Heart right ventricle (tissue), 16 donors: ENCODE measurements around the gene CMTM1. TPM values are rescaled to one million over a fixed set of nuclear protein-coding genes. Genes with fewer than 3 reads are reported as not detected.
"Not testable (repeated sequence)": the region's sequence is repeated elsewhere in the genome, so short reads cannot be mapped to it uniquely, and the experiment has no call there.

ENCODE experiments used
- ATAC-seq, 8 donors: fragments of 200-7000 bp; cut with Tn5 transposase; one replicate each; pipeline ENCODE4 v1.9.1; 2020; ENCODE audit warnings: mild to moderate bottlenecking in 8 of 8, moderate library complexity in 8 of 8, moderate number of reproducible peaks in 1 of 8
- DNase-seq, 2 donors: peaks; one replicate each; pipeline ENCODE4 v3.0.0-alpha.2; 2020
- H3K27ac ChIP-seq, 10 donors: fragments of 200-600 bp; sonication (generic) in 2 of 10; one replicate each; pipeline versions ENCODE4 v1.5.0 to v1.8.0; 2020 to 2022; ENCODE audit warnings: mild to moderate bottlenecking in 3 of 10
- H3K27me3 ChIP-seq, 7 donors: fragments of 200-600 bp; one replicate each; pipeline ENCODE4 v1.8.0; 2021 to 2022; ENCODE audit warnings: mild to moderate bottlenecking in 2 of 7
- H3K36me3 ChIP-seq, 9 donors: fragments of 200-600 bp; sonication (generic) in 1 of 9; one replicate each; pipeline versions ENCODE4 v1.5.0 to v1.8.0; 2020 to 2022; ENCODE audit warnings: mild to moderate bottlenecking in 2 of 9
- H3K4me1 ChIP-seq, 9 donors: fragments of 200-600 bp; sonication (generic) in 1 of 9; one replicate each; pipeline versions ENCODE4 v1.5.0 to v1.8.0; 2020 to 2022; ENCODE audit warnings: mild to moderate bottlenecking in 4 of 9
- H3K4me3 ChIP-seq, 10 donors: fragments of 200-600 bp; sonication (generic) in 2 of 10; one replicate each; pipeline versions ENCODE4 v1.5.0 to v1.8.0; 2020 to 2022; ENCODE audit warnings: mild to moderate bottlenecking in 7 of 10, moderate library complexity in 2 of 10
- H3K9me3 ChIP-seq, 11 donors: fragments of 200-600 bp in 10 of 11; sonication (generic) in 2 of 11; one replicate each; pipeline versions ENCODE4 v1.5.0 to v1.8.0; 2013 to 2022; ENCODE audit warnings: mild to moderate bottlenecking in 2 of 11, control low read depth in 1 of 11, moderate library complexity in 1 of 11
- WGBS, 2 donors: extraction: QIAGEN DNeasy Blood & Tissue Kit; methylation state at CpG; one replicate each; pipeline ENCODE4 v1.1.7; 2013; ENCODE audit warnings: inconsistent platforms in 1 of 2; 5-methylcytosine and 5-hydroxymethylcytosine counted together
- intact Hi-C, 10 donors: fragments of 100-400 bp; cut with DNase I; formaldehyde crosslinking; loops; one replicate each; pipeline versions ENCODE4 v1.11.1 to v1.14.2; 2022
- polyA plus RNA-seq, 2 donors: library from polyadenylated mRNA; stranded (reverse); fragments of 200-250 nt; gene quantifications; one replicate each; pipeline ENCODE4 v1.2.3, GENCODE V29; 2013
- total RNA-seq, 10 donors: library from RNA; stranded (reverse); fragmentation: NEBNext Ultra II Directional in 3 of 10; extraction: Animal tissue kit (Norgen Biotek cat#: 25700) in 3 of 10; gene quantifications; one replicate each; pipeline versions ENCODE4 v1.2.1 to v1.2.4, GENCODE V29; 2021 to 2023
- TF ChIP-seq, protein P1 (sequence below), 9 donors: fragments of 200-600 bp; sonication (generic) in 2 of 9; IDR thresholded peaks; one replicate each; pipeline versions ENCODE4 v1.5.0 to v1.8.0; 2021 to 2022; ENCODE audit warnings: antibody characterized with exemption in 9 of 9, mild to moderate bottlenecking in 5 of 9, moderate library complexity in 1 of 9
- donor health status: Arrhythmogenic right ventricular cardiomyopathy.
- donor health status: ischemic (EF 13 %, LVEDD 7.1; RV severe dilation, severe dysfunction).
- donor health status: healthy with polysubstance abuse.
- donor health status: DM: no; HTN: yes; CAD: no.
- donor health status: DM: no; HTN: no; CAD: no.
- donor health status: ischemic (EF 25% LVEDD 6.9; RV normal size, moderate dysfunction).
- donor health status: ischemic (EF 25% LVEDD 5.7; RV mildly dilated, moderate dysfunction).
- donor health status: healthy.
- donor health status: DM: yes; HTN: yes; CAD: no.
- donor health status: Ischemic cardiomyopathy.
- donor health status: ischemic (EF 35%, LVEDD 5.7; RV mildly dilated, moderate dysfunction).
- donor health status: nonischemic (EF 11% LVEDD 7.7; RV severe dilation, severe dysfunction).
- donor health status: DM: yes; HTN: yes; CAD: no.
- donor health status: PGD.
- donor health status: ischemic (EF 29% LVEDD 5.4; RV normal size, mild dysfunction).
- donor health status: nonischemic (EF 23%, LVEDD 6.1; RV moderate dilation, normal function).

CMTM1 gene
- total and polyA plus RNA-seq, 12 donors, result 0.19 to 2.1 (median 0.95) TPM; not detected in 1

DNA sequence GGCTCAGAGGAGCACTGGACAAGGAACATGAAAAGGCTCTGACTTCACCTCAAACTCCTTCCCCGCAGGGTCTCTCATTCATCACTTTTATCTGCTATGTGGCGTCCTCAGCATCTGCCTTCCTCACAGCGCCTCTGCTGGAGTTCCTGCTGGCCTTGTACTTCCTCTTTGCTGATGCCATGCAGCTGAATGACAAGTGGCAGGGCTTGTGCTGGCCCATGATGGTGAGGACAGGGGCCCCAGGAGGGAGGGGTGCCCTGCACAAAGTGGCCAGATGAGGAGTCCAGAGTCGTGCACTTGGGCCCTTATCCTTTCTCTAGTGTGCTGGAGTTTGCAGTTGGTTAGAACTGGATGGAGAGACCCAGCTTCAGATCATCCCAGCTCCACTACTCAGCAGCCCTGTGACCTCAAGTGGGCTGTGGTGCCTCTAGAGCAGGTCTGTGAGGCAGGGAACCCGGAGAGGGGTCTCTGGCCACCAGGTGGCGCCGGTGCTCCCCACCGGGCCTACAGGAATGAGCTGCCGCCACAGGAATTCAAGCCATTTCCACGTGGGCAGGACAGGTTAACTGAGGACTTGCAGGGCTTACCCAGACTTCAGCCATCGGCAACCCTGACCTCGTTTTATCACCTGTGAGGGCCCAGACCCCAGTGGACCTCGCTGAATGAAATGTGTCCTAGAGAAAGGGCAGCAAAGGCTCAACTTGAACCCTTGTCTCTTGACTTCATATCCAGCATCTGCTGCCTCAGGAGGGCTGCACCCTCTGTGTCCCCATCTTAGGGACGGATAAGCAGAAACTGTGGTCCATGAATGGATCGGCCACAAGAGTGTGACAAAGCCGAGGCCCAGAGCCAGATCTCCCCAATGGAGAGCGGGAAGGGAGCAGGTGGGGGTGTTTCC, 42.3 kb downstream of the CMTM1 start:
- Histone ChIP-seq H3K36me3 (peaks cover 0 to 57% (median 26%) of the 10 kb centered on the region in 9 donors), H3K27ac (peak overlapping the region in 2 of 10 donors; percentile 24 to 26), H3K9me3 (no peaks in the 10 kb centered on the region), H3K4me1 (peaks cover 0 to 52% (median 30%) of the 10 kb centered on the region in 9 donors), H3K4me3 (no peak overlapping the region), H3K27me3 (no peaks in the 10 kb centered on the region)
- DNase-seq (peak; percentile 87 to 88), ATAC-seq (peak; percentile 21 to 71 (median 68))
- 34 to 35% methylated on average over 17 of the region's 17 CpGs for WGBS, 2 donors
- intact Hi-C loops, result loop anchor here (1.0 to 10.0 kb wide), 12 partner anchors 51 to 259 kb away; partner anchors contain the start of genes CKLF (in 1 of the 10), CMTM4 (in 1 of the 10) and TK2 (in 1 of the 10)
- TF ChIP-seq, protein P1, sequence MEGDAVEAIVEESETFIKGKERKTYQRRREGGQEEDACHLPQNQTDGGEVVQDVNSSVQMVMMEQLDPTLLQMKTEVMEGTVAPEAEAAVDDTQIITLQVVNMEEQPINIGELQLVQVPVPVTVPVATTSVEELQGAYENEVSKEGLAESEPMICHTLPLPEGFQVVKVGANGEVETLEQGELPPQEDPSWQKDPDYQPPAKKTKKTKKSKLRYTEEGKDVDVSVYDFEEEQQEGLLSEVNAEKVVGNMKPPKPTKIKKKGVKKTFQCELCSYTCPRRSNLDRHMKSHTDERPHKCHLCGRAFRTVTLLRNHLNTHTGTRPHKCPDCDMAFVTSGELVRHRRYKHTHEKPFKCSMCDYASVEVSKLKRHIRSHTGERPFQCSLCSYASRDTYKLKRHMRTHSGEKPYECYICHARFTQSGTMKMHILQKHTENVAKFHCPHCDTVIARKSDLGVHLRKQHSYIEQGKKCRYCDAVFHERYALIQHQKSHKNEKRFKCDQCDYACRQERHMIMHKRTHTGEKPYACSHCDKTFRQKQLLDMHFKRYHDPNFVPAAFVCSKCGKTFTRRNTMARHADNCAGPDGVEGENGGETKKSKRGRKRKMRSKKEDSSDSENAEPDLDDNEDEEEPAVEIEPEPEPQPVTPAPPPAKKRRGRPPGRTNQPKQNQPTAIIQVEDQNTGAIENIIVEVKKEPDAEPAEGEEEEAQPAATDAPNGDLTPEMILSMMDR (IDR thresholded peaks at IDR 0.05), result peak; percentile 86 to 96 (median 93)

DNA sequence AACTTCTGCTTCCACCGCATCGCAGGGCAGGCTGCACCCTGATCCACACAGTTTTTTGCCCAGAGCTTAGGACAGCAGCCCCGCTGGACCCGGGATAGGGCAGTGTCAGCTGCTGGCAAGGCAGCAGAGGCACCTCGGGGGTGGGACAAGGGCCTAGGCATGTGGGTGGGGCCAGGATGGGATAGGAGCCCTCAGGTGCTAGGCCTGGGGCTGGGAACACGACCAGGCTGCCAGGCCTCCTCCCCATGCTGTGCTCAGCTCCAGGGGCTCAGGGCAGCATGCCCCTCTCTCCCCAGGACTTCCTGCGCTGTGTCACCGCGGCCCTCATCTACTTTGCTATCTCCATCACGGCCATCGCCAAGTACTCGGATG, 42.9 kb downstream of the CMTM1 start:
- 81 to 86% methylated on average over 11 to 12 of the region's 12 CpGs for WGBS, 2 donors
- H3K9me3 ChIP-seq, result no peaks in the 10 kb centered on the region
- DNase-seq (no peak), ATAC-seq (no peak)
- intact Hi-C loops, result loop anchor here (5.0 to 10.0 kb wide), 11 partner anchors 52 to 258 kb away; partner anchors contain the start of genes CKLF (in 1 of the 10), CMTM4 (in 1 of the 10) and TK2 (in 1 of the 10)
- peaks cover 0 to 46% (median 25%) of the 10 kb centered on the region in 9 donors for H3K4me1 ChIP-seq
- peak overlapping the region in 1 of 10 donors; percentile 24 for H3K27ac ChIP-seq
- no peaks in the 10 kb centered on the region for H3K27me3 ChIP-seq
- peaks cover 0 to 64% (median 26%) of the 10 kb centered on the region in 9 donors for H3K36me3 ChIP-seq
- TF ChIP-seq, protein P1 (IDR thresholded peaks at IDR 0.05), result no peak
- H3K4me3 ChIP-seq, result no peak overlapping the region

GRCh38 chr16:66610111-66610820, 44.0 kb downstream of the CMTM1 start:
- H3K27me3 ChIP-seq, result no peaks in the 10 kb centered on the region
- intact Hi-C loops, result loop anchor here in 4 of 10 donors (5.0 to 10.0 kb wide), 3 partner anchors 47 to 257 kb away; no protein-coding TSS in a partner anchor
- H3K27ac ChIP-seq, result no peak overlapping the region
- peaks cover 0 to 74% (median 26%) of the 10 kb centered on the region in 9 donors for H3K36me3 ChIP-seq
- no peaks in the 10 kb centered on the region for H3K9me3 ChIP-seq
- peaks cover 0 to 40% (median 25%) of the 10 kb centered on the region in 9 donors for H3K4me1 ChIP-seq
- TF ChIP-seq, protein P1 (IDR thresholded peaks at IDR 0.05), result no peak
- no peak for ATAC-seq
- 87 to 90% methylated on average over 14 of the region's 14 CpGs for WGBS, 2 donors
- no peak overlapping the region for H3K4me3 ChIP-seq
- DNase-seq, result no peak

DNA sequence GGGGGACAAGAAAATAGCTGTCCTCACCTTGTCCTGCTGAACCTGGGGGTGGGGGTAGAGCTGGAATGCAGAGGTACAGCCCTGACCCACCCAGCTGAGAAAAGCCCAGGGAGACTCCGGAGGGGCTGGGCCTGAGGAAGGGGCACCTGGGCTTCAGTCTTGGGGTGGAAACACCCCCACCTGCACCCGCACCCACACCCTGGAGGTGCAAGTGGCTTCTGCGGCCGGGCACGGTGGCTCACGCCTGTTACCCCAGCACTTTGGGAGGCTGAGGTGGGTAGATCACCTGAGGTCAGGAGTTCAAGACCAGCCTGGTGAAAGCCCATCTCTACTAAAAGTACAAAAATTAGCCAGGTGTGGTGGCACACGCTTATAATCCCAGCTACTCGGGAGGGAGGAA, 45.7 kb downstream of the CMTM1 start:
- peaks cover 0 to 24% (median 14%) of the 10 kb centered on the region in 9 donors for H3K4me1 ChIP-seq
- DNase-seq, H3K27ac ChIP-seq, H3K4me3 ChIP-seq, H3K9me3 ChIP-seq, H3K27me3 ChIP-seq, ATAC-seq: not testable (repeated sequence)
- intact Hi-C loops, result loop anchor here in 4 of 10 donors (5.0 to 10.0 kb wide), 3 partner anchors 45 to 255 kb away; no protein-coding TSS in a partner anchor
- H3K36me3 ChIP-seq, result peaks cover 0 to 74% (median 26%) of the 10 kb centered on the region in 9 donors
- 95 to 98% methylated on average over 8 of the region's 8 CpGs for WGBS, 2 donors
